ENCODE measurements around the gene PTPRN2. TPM values are rescaled to one million over a fixed set of nuclear protein-coding genes. Genes with fewer than 3 reads are reported as not detected.

PTPRN2 gene
- total and polyA plus RNA-seq, 2 of the 8 experiments (the other 6 are each of a cell fraction or from before 2014, with no cell fraction given): 2.6 to 4.5 TPM

DNA sequence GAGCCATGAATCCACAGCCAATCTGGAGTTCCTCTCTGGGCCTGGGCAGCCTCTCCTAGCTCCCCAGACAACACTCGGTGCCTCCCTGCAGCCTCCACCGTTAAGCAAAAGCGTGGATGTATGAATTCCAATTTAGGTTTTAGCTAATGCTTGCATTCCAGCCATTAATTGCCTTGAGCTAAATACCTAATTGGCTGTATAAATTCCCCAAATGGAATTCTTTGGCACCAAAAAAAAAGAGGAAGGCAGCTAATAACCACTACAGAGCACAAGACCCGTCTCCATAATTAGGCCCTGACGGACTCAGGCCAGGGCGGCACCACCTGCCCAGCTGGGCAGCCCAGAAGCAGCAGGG, 140.5 kb downstream of the PTPRN2 start:
- Histone ChIP-seq H2BK5ac (ENCODE audit: low read depth, low read length) (no peak overlapping the region), H3K4ac (replicated peaks; ENCODE audit: insufficient read length, low read depth, low read length) (no peak overlapping the region), H2BK120ac (replicated peaks; ENCODE audit: low read depth, low read length) (no peak overlapping the region), H3K79me2 (ENCODE audit: control insufficient read depth in 1 of 2, insufficient read depth in 2 of 2, low read length in 2 of 2) (no peaks in the 10 kb centered on the region), H2AFZ (ENCODE audit: low read length) (no peak overlapping the region), H3K18ac (ENCODE audit: extremely low read depth, low read length) (no peak overlapping the region), H2BK20ac (ENCODE audit: low read length) (no peak overlapping the region), H3K14ac (ENCODE audit: insufficient read length) (no peak overlapping the region), H4K8ac (ENCODE audit: extremely low read depth, insufficient read depth, low read length) (no peak overlapping the region), H3K23me2 (ENCODE audit: low read depth, low read length) (no peaks in the 10 kb centered on the region), H3K4me2 (ENCODE audit: insufficient read depth in 1 of 2, low read depth in 2 of 2, low read length in 2 of 2) (no peak overlapping the region), H2BK12ac (ENCODE audit: low read depth, low read length) (no peak overlapping the region), H3K9me3 (ENCODE audit: insufficient read depth in 2 of 2, low read depth in 1 of 2, low read length in 1 of 2) (no peaks in the 10 kb centered on the region), H2AK5ac (ENCODE audit: low read depth, low read length) (no peak overlapping the region), H3K79me1 (ENCODE audit: low read depth, low read length) (no peaks in the 10 kb centered on the region), H3K23ac (ENCODE audit: insufficient read length) (no peak overlapping the region), H3K4me3 (ENCODE audit: extremely low read depth in 1 of 4, insufficient read depth in 2 of 4, low read depth in 3 of 4, low read length in 4 of 4) (no peak overlapping the region), H4K5ac (ENCODE audit: insufficient read length, low read depth, low read length) (no peak overlapping the region), H3K4me1 (replicated peaks in 1 of 4; ENCODE audit: control insufficient read depth in 3 of 4, insufficient read depth in 4 of 4, low read length in 3 of 4) (peaks cover 0 to 12% (median 0%) of the 10 kb centered on the region in 4 experiments; a peak in 4 of 7 replicates), H3K56ac (replicated peaks; ENCODE audit: insufficient read length, low read depth, low read length) (no peak overlapping the region), H2BK15ac (ENCODE audit: low read length) (no peak overlapping the region), H3K27me3 (replicated peaks in 1 of 4; ENCODE audit: control insufficient read depth in 3 of 4, extremely low read depth in 1 of 4, insufficient read depth in 3 of 4, low read length in 3 of 4) (no peaks in the 10 kb centered on the region), H4K20me1 (replicated peaks in 1 of 2; ENCODE audit: control insufficient read depth in 1 of 2, insufficient read depth in 2 of 2, low read length in 2 of 2) (no peaks in the 10 kb centered on the region), H4K91ac (replicated peaks; ENCODE audit: insufficient read length, low read length) (no peak overlapping the region), H3K9ac (replicated peaks in 1 of 4; ENCODE audit: extremely low read depth in 1 of 4, low read depth in 3 of 4, low read length in 3 of 4) (no peak overlapping the region), H3K27ac (ENCODE audit: low read depth, low read length) (no peak overlapping the region), H3K36me3 (ENCODE audit: control insufficient read depth in 2 of 4, insufficient read depth in 4 of 4, low read length in 3 of 4) (no peaks in the 10 kb centered on the region)
- no peak for TF ChIP-seq CBX5 (IDR thresholded peaks at IDR 0.05; ENCODE audit: low read depth, low read length)
- TF ChIP-seq CHD2 (IDR thresholded peaks at IDR 0.05; ENCODE audit: low read length): no peak
- no peak for TF ChIP-seq EP300 (IDR thresholded peaks at IDR 0.05; ENCODE audit: borderline replicate concordance in 1 of 2, low read depth in 2 of 2, low read length in 2 of 2)
- no peak for TF ChIP-seq CBX8 (IDR thresholded peaks at IDR 0.05; ENCODE audit: borderline replicate concordance, low read depth, low read length)
- no peak for TF ChIP-seq SRF (IDR thresholded peaks at IDR 0.05; ENCODE audit: low read depth, low read length)
- no peak for TF ChIP-seq TAF1 (IDR thresholded peaks at IDR 0.05; ENCODE audit: low read depth, low read length)
- CTCF ChIA-PET (ENCODE audit: partially characterized antibody): interaction anchor here (0.8 to 1.5 kb wide), 9 partner anchors 22 to 200 kb away, joined by 3 to 6 read pairs (median 3); no protein-coding TSS in a partner anchor
- no peak for FAIRE-seq
- 89% methylated on average over 6 of the region's 6 CpGs; no CpG with 5 or more reads in 1 of the 2 experiments for WGBS, 2 experiments (ENCODE audit: extremely low coverage in 1 of 2, insufficient coverage in 1 of 2, insufficient read length in 1 of 2, insufficient replicate concordance in 2 of 2, low coverage in 1 of 2, low lambda C conversion rate in 2 of 2, missing lambda C conversion rate in 1 of 2)
- POLR2A ChIA-PET (ENCODE audit: partially characterized antibody): no interaction called here
- no peak for DNase-seq (ENCODE audit: low read depth in 1 of 2, low spot score in 2 of 2)

Data from H1 (cell line).